Activated CD4-positive, alpha-beta T cell treated with anti-CD3 and anti-CD28 coated beads, Interleukin-2, amount 50 U/mL, for 1 hour (primary cell): ENCODE data around the gene SYT10.
"Not testable (repeated sequence)": the region's sequence is repeated elsewhere in the genome, so short reads cannot be mapped to it uniquely, and the experiment has no call there.

Experiments
- DNase-seq: peaks from one replicate; pipeline ENCODE4 v3.0.0-alpha.2; 2020

SYT10 gene

DNA sequence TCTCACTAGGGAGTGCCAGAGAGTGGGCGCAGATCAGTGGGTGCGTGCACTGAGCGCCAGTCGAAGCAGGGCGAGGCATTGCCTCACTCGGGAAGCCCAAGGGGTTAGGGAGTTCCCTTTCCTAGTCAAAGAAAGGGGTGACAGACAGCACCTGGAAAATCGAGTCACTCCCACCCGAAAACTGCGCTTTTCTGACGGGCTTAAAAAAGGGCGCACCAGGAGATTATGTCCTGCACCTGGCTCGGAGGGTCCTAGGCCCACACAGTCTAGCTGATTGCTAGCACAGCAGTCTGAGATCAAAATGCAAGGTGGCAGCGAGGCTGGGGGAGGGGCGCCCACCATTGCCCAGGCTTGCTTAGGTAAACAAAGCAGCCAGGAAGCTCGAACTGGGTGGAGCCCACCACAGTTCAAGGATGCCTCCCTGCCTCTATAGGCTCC, 107.6 kb downstream of the SYT10 start:
- not testable (repeated sequence) for DNase-seq

- no peak for DNase-seq
These were observed 108.7 kb downstream of the SYT10 start for GRCh38 chr12:33330940-33331339.
